Measurements from ENCODE around the gene NR2C2AP. TPM values are rescaled to one million over a fixed set of nuclear protein-coding genes. Genes with fewer than 3 reads are reported as not detected.

The NR2C2AP gene
- polyA plus RNA-seq, 1 donor = 9.2 TPM

Other genes starting within 250 kb of the NR2C2AP start
- gene SUGP2, start 169.9 kb downstream of the NR2C2AP start, polyA plus RNA-seq (ENCODE audit: insufficient read length) = 62.8 TPM
- 29.7 TPM for gene ARMC6, start 169.8 kb downstream of the NR2C2AP start, polyA plus RNA-seq (ENCODE audit: insufficient read length)
- gene SLC25A42, start 139.4 kb downstream of the NR2C2AP start, polyA plus RNA-seq (ENCODE audit: insufficient read length) = 10.3 TPM
- gene TMEM161A, start 64.9 kb downstream of the NR2C2AP start, polyA plus RNA-seq (ENCODE audit: insufficient read length) = 21.8 TPM
- gene MEF2B, start 33.2 kb downstream of the NR2C2AP start, polyA plus RNA-seq (ENCODE audit: insufficient read length) = 2.8 TPM
- 13.2 TPM for gene BORCS8, start 11.3 kb downstream of the NR2C2AP start, polyA plus RNA-seq (ENCODE audit: insufficient read length)
- gene RFXANK, start 11.2 kb downstream of the NR2C2AP start, polyA plus RNA-seq (ENCODE audit: insufficient read length) = 64.6 TPM
- 0.06 TPM for gene NCAN, start 8.5 kb upstream of the NR2C2AP start, polyA plus RNA-seq (ENCODE audit: insufficient read length)
- 1.7 TPM for gene TM6SF2, start 69.9 kb upstream of the NR2C2AP start, polyA plus RNA-seq (ENCODE audit: insufficient read length)
- gene SUGP1, start 117.1 kb upstream of the NR2C2AP start, polyA plus RNA-seq (ENCODE audit: insufficient read length) = 40.4 TPM
- 60.6 TPM for gene MAU2, start 117.4 kb upstream of the NR2C2AP start, polyA plus RNA-seq (ENCODE audit: insufficient read length)
- gene GATAD2A, start 202.3 kb upstream of the NR2C2AP start, polyA plus RNA-seq (ENCODE audit: insufficient read length) = 56.4 TPM

Measured in hindlimb muscle (tissue), 1 donor.